HCT116 (cell line): ENCODE results near the gene SCN2B. TPM values are rescaled to one million over a fixed set of nuclear protein-coding genes. Genes with fewer than 3 reads are reported as not detected.

Experiments used
- ATAC-seq: fragments of 200-7000 bp; cut with Tn5 transposase; 2 replicates; pipeline ENCODE4 v1.9.1; 2020; ENCODE audit warnings: mild to moderate bottlenecking, moderate library complexity
- Bru-seq: library from RNA; stranded (reverse); fragments of 400-500 nt; gene quantifications from one replicate; lab custom pipeline; 2021; lab: Mats Ljungman, UMichigan
- BruChase-seq, 2 experiments: library from RNA; stranded (reverse); fragments of 400-500 nt; gene quantifications; one replicate each; lab custom pipeline; 2021; lab: Mats Ljungman, UMichigan
- BruUV-seq: library from RNA; stranded (reverse); fragments of 400-500 nt; replicated peaks from 2 replicates; lab custom pipeline; 2021; lab: Mats Ljungman, UMichigan
- CTCF ChIA-PET: fragments of 300-600 bp; sonication (Branson Sonifier 250); formaldehyde crosslinking; loops from one replicate; lab custom pipeline; 2021; ENCODE audit warnings: antibody characterized with exemption; lab: Charles Lee
- POLR2A ChIA-PET: fragments of 300-600, 350-600 bp; sonication (Branson Sonifier 250); formaldehyde crosslinking; loops from one replicate; lab custom pipeline; 2021; ENCODE audit warnings: antibody characterized with exemption; lab: Charles Lee
- RAD21 ChIA-PET, 2 experiments: fragments of 300-600 bp; sonication (Branson Sonifier 250); formaldehyde crosslinking; loops; one replicate each; lab custom pipeline; 2023; ENCODE audit warnings: low total read pairs in 2 of 2; ENCODE audit not compliant: uncharacterized antibody in 2 of 2, unreplicated experiment in 2 of 2, low non-redundant PET in 1 of 2; lab: Charles Lee
- DNase-seq: peaks from one replicate; pipeline ENCODE4 v3.0.0-alpha.2; 2010; ENCODE audit warnings: low read depth, low spot score
- H2AFZ ChIP-seq: fragments of 200-600 bp; shearing (Covaris generic), sonication (generic); 2 replicates; pipeline ENCODE4 v1.6.1; 2017; ENCODE audit warnings: low read depth, mixed run types, mixed read lengths, antibody characterized with exemption, low read length; ENCODE audit not compliant: poor library complexity, severe bottlenecking
- H3K27ac ChIP-seq: 2 replicates; pipeline ENCODE4 v1.5.1; 2012; ENCODE audit warnings: low read depth, low read length
- H3K27me3 ChIP-seq: fragments of 200-600 bp; sonication (generic); 2 replicates; pipeline ENCODE4 v1.6.1; 2016; ENCODE audit warnings: mixed run types, low read length, mixed read lengths; ENCODE audit not compliant: insufficient read depth
- H3K36me3 ChIP-seq, 2 experiments: fragments of 200-500 bp in 1 of 2; fragments of 200-600 bp in 1 of 2; sonication (Bioruptor generic) in 1 of 2; sonication (generic) in 1 of 2; 2 replicates each; pipeline versions ENCODE4 v1.5.1 to v1.6.1; 2014 to 2016; ENCODE audit warnings: low read length in 2 of 2, inconsistent platforms in 1 of 2, mixed read lengths in 1 of 2, mixed run types in 1 of 2; ENCODE audit not compliant: insufficient read depth in 2 of 2, control insufficient read depth in 1 of 2
- H3K4me1 ChIP-seq, 2 experiments: fragments of 200-600 bp in 1 of 2; sonication (generic) in 1 of 2; 2 replicates each; pipeline versions ENCODE4 v1.5.1 to v1.6.1; 2012 to 2017; ENCODE audit warnings: low read length in 2 of 2, inconsistent platforms in 1 of 2, mild to moderate bottlenecking in 1 of 2, mixed read lengths in 1 of 2, mixed run types in 1 of 2, moderate library complexity in 1 of 2; ENCODE audit not compliant: insufficient read depth in 2 of 2, control insufficient read depth in 1 of 2
- H3K4me2 ChIP-seq: fragments of 200-600 bp; sonication (generic); 2 replicates; pipeline ENCODE4 v1.6.1; 2017; ENCODE audit warnings: mixed run types, low read length, mixed read lengths
- H3K4me3 ChIP-seq, 2 experiments: fragments of 200-600 bp in 1 of 2; sonication (generic) in 1 of 2; replicated peaks in 1 of 2; 2 replicates each; pipeline ENCODE4 v1.5.1; 2011 to 2016; ENCODE audit warnings: low read length in 2 of 2, control low read depth in 1 of 2, low read depth in 1 of 2, mild to moderate bottlenecking in 1 of 2, mixed read lengths in 1 of 2, mixed run types in 1 of 2
- H3K79me2 ChIP-seq: fragments of 200-600 bp; sonication (generic); 2 replicates; pipeline ENCODE4 v1.6.1; 2017; ENCODE audit warnings: mild to moderate bottlenecking, mixed run types, low read length, moderate library complexity, mixed read lengths; ENCODE audit not compliant: insufficient read depth
- H3K9ac ChIP-seq: fragments of 200-600 bp; sonication (generic); 2 replicates; pipeline ENCODE4 v1.6.1; 2016; ENCODE audit warnings: low read length, mixed read lengths
- H3K9me2 ChIP-seq: fragments of 200-600 bp; sonication (generic), shearing (Covaris generic); 2 replicates; pipeline ENCODE4 v1.6.1; 2017; ENCODE audit warnings: mixed run types, mild to moderate bottlenecking, moderate library complexity; ENCODE audit not compliant: insufficient read depth
- H3K9me3 ChIP-seq, 2 experiments: fragments of 200-500 bp in 1 of 2; fragments of 200-600 bp in 1 of 2; sonication (Bioruptor generic) in 1 of 2; sonication (generic) in 1 of 2; 2 replicates each; pipeline ENCODE4 v1.6.1; 2014 to 2017; ENCODE audit warnings: low read length in 2 of 2, mixed read lengths in 2 of 2, inconsistent platforms in 1 of 2, low read depth in 1 of 2, mild to moderate bottlenecking in 1 of 2, mixed run types in 1 of 2, moderate library complexity in 1 of 2; ENCODE audit not compliant: control insufficient read depth in 1 of 2, insufficient read depth in 1 of 2
- H4K20me1 ChIP-seq: fragments of 200-600 bp; sonication (generic), shearing (Covaris generic); 2 replicates; pipeline ENCODE4 v1.6.1; 2017; ENCODE audit warnings: mixed run types, mild to moderate bottlenecking, moderate library complexity; ENCODE audit not compliant: insufficient read depth
- CBX3 ChIP-seq: IDR thresholded peaks from 2 replicates; pipeline ENCODE4 v1.6.1; 2012; ENCODE audit warnings: low read depth
- CEBPB ChIP-seq: IDR thresholded peaks from 2 replicates; pipeline ENCODE4 v1.6.1; 2012; ENCODE audit warnings: low read depth
- EZH2 ChIP-seq: fragments of 200-600 bp; sonication (generic); IDR thresholded peaks from 2 replicates; pipeline ENCODE4 v1.6.1; 2017; ENCODE audit warnings: antibody characterized with exemption, mixed run types
- EZH2phosphoT487 ChIP-seq: fragments of 200-600 bp; IDR thresholded peaks from 2 replicates; pipeline ENCODE4 v1.6.1; 2018; ENCODE audit warnings: antibody characterized with exemption, borderline replicate concordance
- FOSL1 ChIP-seq: IDR thresholded peaks from 2 replicates; pipeline ENCODE4 v1.6.1; 2012; ENCODE audit warnings: low read depth
- JUND ChIP-seq: IDR thresholded peaks from 2 replicates; pipeline ENCODE4 v1.6.1; 2012
- RAD21 ChIP-seq: IDR thresholded peaks from 2 replicates; pipeline ENCODE4 v1.6.1; 2012; ENCODE audit warnings: low read depth, mild to moderate bottlenecking
- SP1 ChIP-seq: IDR thresholded peaks from 2 replicates; pipeline ENCODE4 v1.6.1; 2012; ENCODE audit warnings: low read depth
- SRF ChIP-seq: IDR thresholded peaks from 2 replicates; pipeline ENCODE4 v1.6.1; 2012; ENCODE audit warnings: low read depth
- TCF7L2 ChIP-seq: IDR thresholded peaks from 2 replicates; pipeline ENCODE4 v1.7.0; 2011; ENCODE audit warnings: borderline replicate concordance, inconsistent platforms; ENCODE audit not compliant: insufficient read depth, insufficient read length; ENCODE audit errors: extremely low read depth
- YY1 ChIP-seq: IDR thresholded peaks from 2 replicates; pipeline ENCODE4 v1.6.1; 2011; ENCODE audit warnings: low read length, low read depth, moderate library complexity, mild to moderate bottlenecking; ENCODE audit not compliant: insufficient replicate concordance; ENCODE audit errors: extremely low read depth
- ZFX ChIP-seq: fragments of 450-650 bp; IDR thresholded peaks from 2 replicates; pipeline ENCODE4 v1.6.1; 2017
- ZNF274 ChIP-seq: fragments of 200-500 bp; sonication (Bioruptor generic); IDR thresholded peaks from 2 replicates; pipeline ENCODE4 v1.6.1; 2014; ENCODE audit warnings: mild to moderate bottlenecking, low read depth, low read length, inconsistent platforms
- intact Hi-C: fragments of 100-400 bp; cut with micrococcal nuclease; formaldehyde crosslinking; loops from 2 replicates; pipeline ENCODE4 v1.10.0; 2022
- long read RNA-seq: library from polyadenylated mRNA; unstranded; transcript quantifications from one replicate; pipeline ENCODE4 v2.0.0, GENCODE V29; 2021; ENCODE audit not compliant: unreplicated experiment
- polyA plus RNA-seq: library from polyadenylated mRNA; unstranded; fragments of >200 nt; gene quantifications from 2 replicates; pipeline ENCODE4 v1.2.1, GENCODE V29; 2012; ENCODE audit warnings: missing spikeins
- total RNA-seq: library from RNA; stranded (reverse); gene quantifications from one replicate; pipeline ENCODE4 v1.2.1, GENCODE V29; 2021; ENCODE audit not compliant: unreplicated experiment
- TF ChIP-seq, protein P1 (sequence below): IDR thresholded peaks from 2 replicates; pipeline ENCODE4 v1.6.1; 2011; ENCODE audit warnings: mild to moderate bottlenecking, low read length, moderate library complexity; ENCODE audit not compliant: insufficient replicate concordance; ENCODE audit errors: extremely low read depth
- TF ChIP-seq, protein P2 (sequence below): IDR thresholded peaks from 2 replicates; pipeline ENCODE4 v1.6.1; 2012
- TF ChIP-seq, protein P3 (sequence below), 3 experiments: fragments of 200-600 bp in 1 of 3; sonication (generic) in 1 of 3; IDR thresholded peaks in 2 of 3; conservative IDR thresholded peaks in 1 of 3; 2 replicates each; pipeline ENCODE4 v1.5.1; 2012 to 2017; ENCODE audit warnings: low read depth in 2 of 3, low read length in 2 of 3, antibody characterized with exemption in 1 of 3, borderline replicate concordance in 1 of 3, control low read depth in 1 of 3, mild to moderate bottlenecking in 1 of 3, mixed read lengths in 1 of 3, mixed run types in 1 of 3, moderate library complexity in 1 of 3; ENCODE audit not compliant: insufficient read depth in 1 of 3
- TF ChIP-seq, protein P4 (sequence below): IDR thresholded peaks from 2 replicates; pipeline ENCODE4 v1.6.1; 2012

SCN2B gene, protein sequence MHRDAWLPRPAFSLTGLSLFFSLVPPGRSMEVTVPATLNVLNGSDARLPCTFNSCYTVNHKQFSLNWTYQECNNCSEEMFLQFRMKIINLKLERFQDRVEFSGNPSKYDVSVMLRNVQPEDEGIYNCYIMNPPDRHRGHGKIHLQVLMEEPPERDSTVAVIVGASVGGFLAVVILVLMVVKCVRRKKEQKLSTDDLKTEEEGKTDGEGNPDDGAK
- total RNA-seq = not detected
- polyA plus RNA-seq = 0.01 TPM in 1 of 2 replicates, not detected in the other
- Bru-seq, nascent RNA = not detected
- BruChase-seq, experiment 1, labeled RNA remaining after a 6-hour chase = not detected
- not detected for BruChase-seq, experiment 2, labeled RNA remaining after a 2-hour chase
- long read RNA-seq = 0 reads

DNA sequence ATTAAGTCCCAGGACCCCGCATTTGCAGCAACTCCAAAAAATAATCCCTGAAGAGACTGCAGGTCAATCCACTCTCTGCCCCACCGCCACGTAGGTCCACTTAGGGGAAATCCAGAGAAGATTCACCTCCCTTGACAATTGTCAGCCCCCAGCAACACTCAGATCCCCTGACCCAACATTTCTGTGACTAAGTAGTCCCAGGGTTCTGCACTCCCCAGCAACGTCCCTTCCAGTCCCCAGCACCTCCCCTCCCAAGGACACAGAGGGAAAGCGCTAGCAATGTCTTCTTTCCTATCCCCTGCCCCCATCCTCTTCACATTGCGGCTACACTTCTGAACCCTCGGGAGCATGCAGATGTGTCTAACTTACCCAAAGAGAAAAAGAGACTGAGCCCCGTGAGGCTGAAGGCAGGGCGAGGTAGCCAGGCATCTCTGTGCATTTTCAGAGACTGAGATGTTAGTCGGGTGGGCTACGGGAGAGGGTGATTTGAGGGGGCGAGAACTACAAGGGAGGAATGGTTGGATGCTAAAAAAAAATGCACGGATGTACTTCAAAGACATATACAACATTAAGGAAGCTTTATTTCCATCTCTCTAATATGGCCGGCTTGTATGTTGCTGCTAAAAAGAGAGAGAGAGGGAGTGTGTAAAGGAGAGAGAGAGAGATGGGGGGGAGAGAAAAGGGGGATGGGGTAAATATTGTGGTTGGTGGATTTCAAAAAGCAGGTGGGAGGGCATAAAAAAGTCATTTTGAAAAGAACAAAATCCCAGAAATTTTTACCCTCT, at the start of gene SCN2B:
Gene SCN2B, minus strand, starts transcription at position 647 of the 785 bp plus-strand sequence. Its CDS starts 208 bp downstream, at position 439.
- Histone ChIP-seq H3K36me3 (no peaks in the 10 kb centered on the region), H3K9ac (no peak within 1 kb of the TSS), H3K4me2 (peak within 1 kb of the TSS; percentile 11; the same call in 1 of the 2 replicates), H3K9me2 (no peaks in the 10 kb centered on the region), H3K9me3 (no peaks in the 10 kb centered on the region), H3K79me2 (no peaks in the 10 kb centered on the region), H3K4me3 (no peak within 1 kb of the TSS), H3K27me3 (no peaks in the 10 kb centered on the region), H3K27ac (no peak within 1 kb of the TSS), H2AFZ (no peak within 1 kb of the TSS), H3K4me1 (peaks cover 6 to 19% of the 10 kb centered on the region in 2 experiments; a peak in 3 of 4 replicates), H4K20me1 (no peaks in the 10 kb centered on the region)
- RAD21 ChIA-PET = no interaction called here
- no peak for DNase-seq
- ATAC-seq = no peak
- BruUV-seq = no TSS peak
- CTCF ChIA-PET = no interaction called here
- POLR2A ChIA-PET = no interaction called here
- TF ChIP-seq EZH2phosphoT487 (no peak), EZH2 (no peak), ZNF274 (no peak), FOSL1 (no peak), YY1 (no peak), ZFX (no peak), JUND (no peak), SP1 (no peak), CBX3 (no peak), RAD21 (no peak), CEBPB (no peak), SRF (no peak), TCF7L2 (no peak)
- TF ChIP-seq, protein P1, sequence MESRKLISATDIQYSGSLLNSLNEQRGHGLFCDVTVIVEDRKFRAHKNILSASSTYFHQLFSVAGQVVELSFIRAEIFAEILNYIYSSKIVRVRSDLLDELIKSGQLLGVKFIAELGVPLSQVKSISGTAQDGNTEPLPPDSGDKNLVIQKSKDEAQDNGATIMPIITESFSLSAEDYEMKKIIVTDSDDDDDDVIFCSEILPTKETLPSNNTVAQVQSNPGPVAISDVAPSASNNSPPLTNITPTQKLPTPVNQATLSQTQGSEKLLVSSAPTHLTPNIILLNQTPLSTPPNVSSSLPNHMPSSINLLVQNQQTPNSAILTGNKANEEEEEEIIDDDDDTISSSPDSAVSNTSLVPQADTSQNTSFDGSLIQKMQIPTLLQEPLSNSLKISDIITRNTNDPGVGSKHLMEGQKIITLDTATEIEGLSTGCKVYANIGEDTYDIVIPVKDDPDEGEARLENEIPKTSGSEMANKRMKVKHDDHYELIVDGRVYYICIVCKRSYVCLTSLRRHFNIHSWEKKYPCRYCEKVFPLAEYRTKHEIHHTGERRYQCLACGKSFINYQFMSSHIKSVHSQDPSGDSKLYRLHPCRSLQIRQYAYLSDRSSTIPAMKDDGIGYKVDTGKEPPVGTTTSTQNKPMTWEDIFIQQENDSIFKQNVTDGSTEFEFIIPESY = no peak
- TF ChIP-seq, protein P2, sequence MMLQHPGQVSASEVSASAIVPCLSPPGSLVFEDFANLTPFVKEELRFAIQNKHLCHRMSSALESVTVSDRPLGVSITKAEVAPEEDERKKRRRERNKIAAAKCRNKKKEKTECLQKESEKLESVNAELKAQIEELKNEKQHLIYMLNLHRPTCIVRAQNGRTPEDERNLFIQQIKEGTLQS = no peak
- TF ChIP-seq, protein P3, sequence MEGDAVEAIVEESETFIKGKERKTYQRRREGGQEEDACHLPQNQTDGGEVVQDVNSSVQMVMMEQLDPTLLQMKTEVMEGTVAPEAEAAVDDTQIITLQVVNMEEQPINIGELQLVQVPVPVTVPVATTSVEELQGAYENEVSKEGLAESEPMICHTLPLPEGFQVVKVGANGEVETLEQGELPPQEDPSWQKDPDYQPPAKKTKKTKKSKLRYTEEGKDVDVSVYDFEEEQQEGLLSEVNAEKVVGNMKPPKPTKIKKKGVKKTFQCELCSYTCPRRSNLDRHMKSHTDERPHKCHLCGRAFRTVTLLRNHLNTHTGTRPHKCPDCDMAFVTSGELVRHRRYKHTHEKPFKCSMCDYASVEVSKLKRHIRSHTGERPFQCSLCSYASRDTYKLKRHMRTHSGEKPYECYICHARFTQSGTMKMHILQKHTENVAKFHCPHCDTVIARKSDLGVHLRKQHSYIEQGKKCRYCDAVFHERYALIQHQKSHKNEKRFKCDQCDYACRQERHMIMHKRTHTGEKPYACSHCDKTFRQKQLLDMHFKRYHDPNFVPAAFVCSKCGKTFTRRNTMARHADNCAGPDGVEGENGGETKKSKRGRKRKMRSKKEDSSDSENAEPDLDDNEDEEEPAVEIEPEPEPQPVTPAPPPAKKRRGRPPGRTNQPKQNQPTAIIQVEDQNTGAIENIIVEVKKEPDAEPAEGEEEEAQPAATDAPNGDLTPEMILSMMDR (IDR thresholded peaks at IDR 0.05 in 2 of 3, conservative IDR thresholded peaks at IDR 0.05 in 1 of 3; ENCODE audit: borderline replicate concordance in 1 of 3, insufficient read depth in 1 of 3, low read depth in 2 of 3, low read length in 2 of 3) = no peak
- TF ChIP-seq, protein P4, sequence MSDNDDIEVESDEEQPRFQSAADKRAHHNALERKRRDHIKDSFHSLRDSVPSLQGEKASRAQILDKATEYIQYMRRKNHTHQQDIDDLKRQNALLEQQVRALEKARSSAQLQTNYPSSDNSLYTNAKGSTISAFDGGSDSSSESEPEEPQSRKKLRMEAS = no peak
- intact Hi-C loops = no loop called here
